GM12878 (cell line): ENCODE data around the gene DPH7. TPM values are rescaled to one million over a fixed set of nuclear protein-coding genes. Genes with fewer than 3 reads are reported as not detected.

ENCODE experiments used
- ATAC-seq: fragments of 200-7000 bp; cut with Tn5 transposase; 3 replicates; pipeline ENCODE4 v1.9.1; 2020; ENCODE audit warnings: mild to moderate bottlenecking, moderate library complexity
- BruUV-seq: library from RNA; stranded (reverse); fragments of 400-500 nt; replicated peaks from 2 replicates; lab custom pipeline; 2021; lab: Mats Ljungman, UMichigan
- CTCF ChIA-PET: fragments of 300-600 bp; sonication (Branson Sonifier 250); formaldehyde crosslinking; extraction: SDS; loops from one replicate; lab custom pipeline; 2021; ENCODE audit warnings: inconsistent platforms; lab: Yijun Ruan, JAX
- POLR2A ChIA-PET: fragments of 350-600 bp; formaldehyde crosslinking; extraction: SDS; loops from one replicate; lab custom pipeline; 2021; ENCODE audit warnings: inconsistent platforms; lab: Charles Lee
- RAD21 ChIA-PET: fragments of 300-600 bp; sonication (Branson Sonifier 250); formaldehyde crosslinking; loops from one replicate; lab custom pipeline; 2023; ENCODE audit warnings: antibody characterized with exemption; ENCODE audit not compliant: unreplicated experiment; lab: Charles Lee
- SMC1A ChIA-PET: fragments of 300-600 bp; sonication (Branson Sonifier 250); formaldehyde crosslinking; loops from one replicate; lab custom pipeline; 2023; ENCODE audit not compliant: unreplicated experiment, uncharacterized antibody; lab: Charles Lee
- DNase-seq: peaks from one replicate; pipeline ENCODE4 v3.0.0-alpha.2; 2011; ENCODE audit warnings: low read depth, low spot score
- FAIRE-seq: peaks from 3 replicates; lab custom pipeline; 2011; peaks lifted over from hg19 to GRCh38; lab: Jason Lieb, UNC
- H2AFZ ChIP-seq: 2 replicates; pipeline ENCODE4 v1.6.0; 2011; ENCODE audit warnings: low read depth, low read length, control low read depth; ENCODE audit not compliant: control insufficient read depth
- H3K27ac ChIP-seq: 2 replicates; pipeline ENCODE4 v1.5.1; 2011; ENCODE audit warnings: control low read depth; ENCODE audit not compliant: control insufficient read depth, insufficient read depth
- H3K27me3 ChIP-seq, 2 experiments: replicated peaks in 1 of 2; 2 replicates each; pipeline versions ENCODE4 v1.6.0 to v1.6.1; 2011; ENCODE audit warnings: low read length in 1 of 2; ENCODE audit not compliant: control insufficient read depth in 2 of 2, insufficient read depth in 2 of 2
- H3K36me3 ChIP-seq, 2 experiments: 2 replicates each; pipeline ENCODE4 v1.5.1; 2011; ENCODE audit warnings: low read length in 1 of 2; ENCODE audit not compliant: control insufficient read depth in 2 of 2, insufficient read depth in 2 of 2
- H3K4me1 ChIP-seq: 2 replicates; pipeline ENCODE4 v1.6.1; 2011; ENCODE audit warnings: mild to moderate bottlenecking, low read length, moderate library complexity, mixed read lengths; ENCODE audit not compliant: control insufficient read depth, insufficient read depth
- H3K4me2 ChIP-seq: 2 replicates; pipeline ENCODE4 v1.6.0; 2011; ENCODE audit warnings: control low read depth; ENCODE audit not compliant: control insufficient read depth, insufficient read depth
- H3K4me3 ChIP-seq: fragments of 200-600 bp; sonication (generic); 2 replicates; pipeline ENCODE4 v1.5.1; 2016
- H3K79me2 ChIP-seq: 2 replicates; pipeline ENCODE4 v1.6.0; 2011; ENCODE audit warnings: low read length; ENCODE audit not compliant: control insufficient read depth, insufficient read depth
- H3K9ac ChIP-seq: 2 replicates; pipeline ENCODE4 v1.8.0; 2011; ENCODE audit warnings: low read length, control low read depth, mixed read lengths; ENCODE audit not compliant: control insufficient read depth, insufficient read depth
- H3K9me3 ChIP-seq: replicated peaks from 3 replicates; pipeline ENCODE4 v1.5.1; 2011; ENCODE audit warnings: mild to moderate bottlenecking, low read length; ENCODE audit not compliant: control insufficient read depth, insufficient read depth
- H4K20me1 ChIP-seq: 2 replicates; pipeline ENCODE4 v1.6.0; 2011; ENCODE audit not compliant: control insufficient read depth, insufficient read depth
- BCL11A ChIP-seq: IDR thresholded peaks from 2 replicates; pipeline ENCODE4 v1.6.1; 2011; ENCODE audit warnings: low read depth, low read length
- BRCA1 ChIP-seq: IDR thresholded peaks from 2 replicates; pipeline ENCODE4 v1.6.1; 2011; ENCODE audit warnings: low read depth, low read length, improper control_type of control experiment
- GATAD2B ChIP-seq: fragments of 450-650 bp; conservative IDR thresholded peaks from 2 replicates; pipeline ENCODE4 v1.6.1; 2017; ENCODE audit warnings: low read depth, mild to moderate bottlenecking, moderate library complexity
- HDAC6 ChIP-seq: fragments of 200-600 bp; sonication (generic); IDR thresholded peaks from one replicate; pipeline ENCODE4 v1.8.0; 2017; ENCODE audit warnings: antibody characterized with exemption; ENCODE audit not compliant: unreplicated experiment
- IKZF2 ChIP-seq, 2 experiments: fragments of 450-650 bp; IDR thresholded peaks; 2 replicates each; pipeline ENCODE4 v1.6.1; 2017; ENCODE audit warnings: mild to moderate bottlenecking in 2 of 2, moderate library complexity in 2 of 2
- PAX5 ChIP-seq: IDR thresholded peaks from 2 replicates; pipeline ENCODE4 v1.6.1; 2011; ENCODE audit warnings: low read depth, low read length, borderline replicate concordance
- RBBP5 ChIP-seq: fragments of 200-600 bp; sonication (generic); conservative IDR thresholded peaks from 2 replicates; pipeline ENCODE4 v1.6.1; 2016
- SIX5 ChIP-seq: IDR thresholded peaks from 2 replicates; pipeline ENCODE4 v1.6.1; 2011; ENCODE audit warnings: mild to moderate bottlenecking, low read depth, low read length, moderate library complexity; ENCODE audit not compliant: severe bottlenecking
- STAT1 ChIP-seq: fragments of 450-650 bp; conservative IDR thresholded peaks from 2 replicates; pipeline ENCODE4 v1.6.1; 2014; ENCODE audit warnings: antibody characterized with exemption, mild to moderate bottlenecking
- SUPT20H ChIP-seq: IDR thresholded peaks from 2 replicates; pipeline ENCODE4 v1.6.1; 2011; ENCODE audit warnings: low read depth, mild to moderate bottlenecking, low read length, moderate library complexity, borderline replicate concordance; ENCODE audit not compliant: control insufficient read depth
- ZNF207 ChIP-seq: fragments of 450-650 bp; IDR thresholded peaks from 2 replicates; pipeline ENCODE4 v1.6.1; 2014; ENCODE audit warnings: antibody characterized with exemption, mild to moderate bottlenecking, borderline replicate concordance
- ZNF24 ChIP-seq: fragments of 450-650 bp; IDR thresholded peaks from 2 replicates; pipeline ENCODE4 v1.6.1; 2017; ENCODE audit warnings: antibody characterized with exemption, mild to moderate bottlenecking
- WGBS: methylation state at CpG from one replicate; pipeline ENCODE4 v1.1.6; 2016; ENCODE audit warnings: low lambda C conversion rate; ENCODE audit not compliant: insufficient replicate concordance, insufficient coverage; ENCODE audit errors: missing lambda C conversion rate; 5-methylcytosine and 5-hydroxymethylcytosine counted together
- in situ Hi-C: fragments of 300-500 bp; cut with MboI; formaldehyde crosslinking; loops from 9 replicates; pipeline ENCODE4 v1.14.3; 2018; ENCODE audit warnings: mixed read lengths
- intact Hi-C: fragments of 100-400 bp; cut with micrococcal nuclease; formaldehyde crosslinking; loops from one replicate; pipeline ENCODE4 v1.14.2; 2022; ENCODE audit not compliant: unreplicated experiment
- polyA plus RNA-seq, 11 experiments: library from polyadenylated mRNA; depleted of rRNA in 4 of 11; unstranded in 6 of 11; stranded (reverse) in 5 of 11; fragments of >200 nt; fragmentation: Nextera tagmentation in 4 of 11; fragmentation: Illumina TruSeq in 1 of 11; extraction: Ambion mirVana in 4 of 11; extraction: Trizol in 1 of 11; gene quantifications; 1 replicate in 1 of 11; 2 replicates in 10 of 11; pipeline versions ENCODE4 v1.2.1 to v1.2.3, GENCODE V29; 2011 to 2016; ENCODE audit warnings: inconsistent platforms in 2 of 11, missing spikeins in 2 of 11, low read depth in 1 of 11
- total RNA-seq, 4 experiments: library from RNA; depleted of rRNA in 3 of 4; stranded (reverse); fragments of >200 nt in 3 of 4; fragmentation: Illumina TruSeq in 1 of 4; extraction: Trizol in 1 of 4; gene quantifications; 2 replicates each; pipeline versions ENCODE4 v1.2.1 to v1.2.3, GENCODE V29; 2013 to 2021
- TF ChIP-seq, protein P1 (sequence below): IDR thresholded peaks from 2 replicates; pipeline ENCODE4 v1.6.1; 2012; ENCODE audit warnings: mild to moderate bottlenecking, low read depth, low read length

The DPH7 gene
- total and polyA plus RNA-seq, 10 of the 15 experiments (the other 5 are each of a cell fraction or from before 2014, with no cell fraction given): 8.7 to 40.0 (median 28.1) TPM

- FAIRE-seq (no peak), ATAC-seq (no peak), DNase-seq (no peak)
- peaks cover 7% of the 10 kb centered on the region for H3K4me1 ChIP-seq
- H3K4me2 ChIP-seq: no peak overlapping the region
- peaks cover 16% of the 10 kb centered on the region for H3K79me2 ChIP-seq
- intact Hi-C loops (no loop called here), in situ Hi-C loops (no loop called here)
- H3K36me3 ChIP-seq: peaks cover 4 to 19% of the 10 kb centered on the region in 2 experiments; a peak in 3 of 4 replicates
- no peaks in the 10 kb centered on the region for H3K9me3 ChIP-seq
- H3K27ac ChIP-seq: no peak overlapping the region
- no peaks in the 10 kb centered on the region for H3K27me3 ChIP-seq
- no TSS peak for BruUV-seq
- H3K9ac ChIP-seq: no peak overlapping the region
- ChIA-PET CTCF (interaction anchor here (1.3 to 2.3 kb wide), 2 partner anchors 23 to 91 kb away, joined by 5 read pairs; no protein-coding TSS in a partner anchor), RAD21 (no interaction called here), POLR2A (interaction anchor here (0.6 kb wide), 1 partner anchor 41 kb away, joined by 3 read pairs; no protein-coding TSS in a partner anchor), SMC1A (no interaction called here)
- WGBS: 85% methylated on average over 22 of the region's 22 CpGs
- no peaks in the 10 kb centered on the region for H4K20me1 ChIP-seq
- TF ChIP-seq RBBP5: no peak
- TF ChIP-seq HDAC6: no peak
- no peak for TF ChIP-seq BRCA1
- no peak for TF ChIP-seq ZNF24
- TF ChIP-seq IKZF2 (IDR thresholded peaks at IDR 0.05): no peak
- no peak for TF ChIP-seq PAX5
- TF ChIP-seq BCL11A: no peak
- TF ChIP-seq GATAD2B: no peak
- TF ChIP-seq ZNF207: no peak
- TF ChIP-seq STAT1: no peak
- no peak for TF ChIP-seq SIX5
- TF ChIP-seq, protein P1, sequence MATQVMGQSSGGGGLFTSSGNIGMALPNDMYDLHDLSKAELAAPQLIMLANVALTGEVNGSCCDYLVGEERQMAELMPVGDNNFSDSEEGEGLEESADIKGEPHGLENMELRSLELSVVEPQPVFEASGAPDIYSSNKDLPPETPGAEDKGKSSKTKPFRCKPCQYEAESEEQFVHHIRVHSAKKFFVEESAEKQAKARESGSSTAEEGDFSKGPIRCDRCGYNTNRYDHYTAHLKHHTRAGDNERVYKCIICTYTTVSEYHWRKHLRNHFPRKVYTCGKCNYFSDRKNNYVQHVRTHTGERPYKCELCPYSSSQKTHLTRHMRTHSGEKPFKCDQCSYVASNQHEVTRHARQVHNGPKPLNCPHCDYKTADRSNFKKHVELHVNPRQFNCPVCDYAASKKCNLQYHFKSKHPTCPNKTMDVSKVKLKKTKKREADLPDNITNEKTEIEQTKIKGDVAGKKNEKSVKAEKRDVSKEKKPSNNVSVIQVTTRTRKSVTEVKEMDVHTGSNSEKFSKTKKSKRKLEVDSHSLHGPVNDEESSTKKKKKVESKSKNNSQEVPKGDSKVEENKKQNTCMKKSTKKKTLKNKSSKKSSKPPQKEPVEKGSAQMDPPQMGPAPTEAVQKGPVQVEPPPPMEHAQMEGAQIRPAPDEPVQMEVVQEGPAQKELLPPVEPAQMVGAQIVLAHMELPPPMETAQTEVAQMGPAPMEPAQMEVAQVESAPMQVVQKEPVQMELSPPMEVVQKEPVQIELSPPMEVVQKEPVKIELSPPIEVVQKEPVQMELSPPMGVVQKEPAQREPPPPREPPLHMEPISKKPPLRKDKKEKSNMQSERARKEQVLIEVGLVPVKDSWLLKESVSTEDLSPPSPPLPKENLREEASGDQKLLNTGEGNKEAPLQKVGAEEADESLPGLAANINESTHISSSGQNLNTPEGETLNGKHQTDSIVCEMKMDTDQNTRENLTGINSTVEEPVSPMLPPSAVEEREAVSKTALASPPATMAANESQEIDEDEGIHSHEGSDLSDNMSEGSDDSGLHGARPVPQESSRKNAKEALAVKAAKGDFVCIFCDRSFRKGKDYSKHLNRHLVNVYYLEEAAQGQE: no peak
- no peak for TF ChIP-seq SUPT20H
- no peak overlapping the region for H2AFZ ChIP-seq
- H3K4me3 ChIP-seq: no peak overlapping the region
These were observed 2.9 kb upstream of the DPH7 start for GRCh38 chr9:137581361-137582285.
